ENCODE data around the gene LAGE3. TPM values are rescaled to one million over a fixed set of nuclear protein-coding genes. Genes with fewer than 3 reads are reported as not detected.

LAGE3 gene
- 10 to 100 TPM; 49.6 to 51.0 TPM for total RNA-seq

- DNase-seq (peak; percentile 95), ATAC-seq (peak; percentile 95)
- peak within 1 kb of the TSS; percentile 94 for H3K27ac Mint-ChIP-seq
- ChIA-PET POLR2A (interaction anchor here (1.0 to 1.1 kb wide), 2 partner anchors 24 to 80 kb away, joined by 3 to 4 read pairs; no protein-coding TSS in a partner anchor), CTCF (no interaction called here)
- no peaks in the 10 kb centered on the region for H3K27me3 Mint-ChIP-seq (ENCODE audit: low read depth)
- H3K36me3 Mint-ChIP-seq (ENCODE audit: low read depth) = peaks cover 12% of the 10 kb centered on the region
- H3K4me3 Mint-ChIP-seq = peak within 1 kb of the TSS; percentile 79
- H3K9me3 Mint-ChIP-seq (ENCODE audit: insufficient read depth) = no peaks in the 10 kb centered on the region
- peaks cover 35% of the 10 kb centered on the region for H3K4me1 Mint-ChIP-seq (ENCODE audit: low read depth)
These were observed at the start of gene LAGE3 for GRCh38 chrX:154478728-154479622. Gene LAGE3, minus strand, starts transcription at chrX:154479281. Its CDS starts 366 bp downstream, at chrX:154478915.

GRCh38 chrX:154526901-154527675 lies 48.0 kb upstream of the LAGE3 start:
- Mint-ChIP-seq H3K4me3 (peak overlapping the region; percentile 8), H3K9me3 (ENCODE audit: insufficient read depth) (no peaks in the 10 kb centered on the region), H3K27me3 (ENCODE audit: low read depth) (no peaks in the 10 kb centered on the region), H3K27ac (peak overlapping the region; percentile 84), H3K4me1 (ENCODE audit: low read depth) (peaks cover 23% of the 10 kb centered on the region), H3K36me3 (ENCODE audit: low read depth) (peaks cover 10% of the 10 kb centered on the region)
- POLR2A ChIA-PET = interaction anchor here (0.6 to 0.9 kb wide), 3 partner anchors 13 to 148 kb away, joined by 3 to 4 read pairs (median 3); partner anchors contain the start of gene EMD
- ATAC-seq (peak; percentile 93), DNase-seq (peak; percentile 75)
- CTCF ChIA-PET = interaction anchor here (0.7 to 1.8 kb wide), 15 partner anchors 8 to 388 kb away, joined by 3 to 14 read pairs (median 4); partner anchors contain the start of genes FAM3A, RPL10, SLC10A3 and UBL4A

- CTCF ChIA-PET = interaction anchor here (0.9 to 1.8 kb wide), 6 partner anchors 15 to 387 kb away, joined by 3 to 8 read pairs (median 5); partner anchors contain the start of genes RPL10, SLC10A3 and UBL4A
These were observed 46.8 kb upstream of the LAGE3 start for GRCh38 chrX:154525606-154526490.

GRCh38 chrX:154519389-154519788 lies 40.3 kb upstream of the LAGE3 start:
- H3K4me1 Mint-ChIP-seq (ENCODE audit: low read depth) = peaks cover 10% of the 10 kb centered on the region
- no peaks in the 10 kb centered on the region for H3K27me3 Mint-ChIP-seq (ENCODE audit: low read depth)
- H3K27ac Mint-ChIP-seq = no peak overlapping the region
- POLR2A ChIA-PET = no interaction called here
- ATAC-seq (no peak), DNase-seq (no peak)
- no peaks in the 10 kb centered on the region for H3K9me3 Mint-ChIP-seq (ENCODE audit: insufficient read depth)
- no peak overlapping the region for H3K4me3 Mint-ChIP-seq
- CTCF ChIA-PET = no interaction called here
- H3K36me3 Mint-ChIP-seq (ENCODE audit: low read depth) = peaks cover 5% of the 10 kb centered on the region

More at GRCh38 chrX:154525606-154526490, 46.8 kb upstream of the LAGE3 start:
- peaks cover 4% of the 10 kb centered on the region for H3K36me3 Mint-ChIP-seq (ENCODE audit: low read depth)
- H3K27ac Mint-ChIP-seq = peak overlapping the region; percentile 68
- H3K27me3 Mint-ChIP-seq (ENCODE audit: low read depth) = no peaks in the 10 kb centered on the region
- POLR2A ChIA-PET = interaction anchor here (1.2 kb wide), 1 partner anchor 97 kb away, joined by 3 read pairs; the partner anchor contains the start of gene ATP6AP1
- no peak overlapping the region for H3K4me3 Mint-ChIP-seq
- no peak for DNase-seq
- H3K4me1 Mint-ChIP-seq (ENCODE audit: low read depth) = peaks cover 23% of the 10 kb centered on the region
- H3K9me3 Mint-ChIP-seq (ENCODE audit: insufficient read depth) = no peaks in the 10 kb centered on the region
- no peak for ATAC-seq

- no peak for ATAC-seq
- H3K4me1 Mint-ChIP-seq (ENCODE audit: low read depth) = peaks cover 22% of the 10 kb centered on the region
- DNase-seq = no peak
- peak overlapping the region; percentile 82 for H3K4me3 Mint-ChIP-seq
- H3K27me3 Mint-ChIP-seq (ENCODE audit: low read depth) = no peaks in the 10 kb centered on the region
- ChIA-PET CTCF (interaction anchor here (3.2 kb wide), 1 partner anchor 10 kb away, joined by 14 read pairs; no protein-coding TSS in a partner anchor), POLR2A (interaction anchor here (1.0 to 1.9 kb wide), 2 partner anchors 30 to 118 kb away, joined by 3 to 8 read pairs; partner anchors contain the start of gene UBL4A)
- H3K9me3 Mint-ChIP-seq (ENCODE audit: insufficient read depth) = no peaks in the 10 kb centered on the region
- H3K27ac Mint-ChIP-seq = no peak overlapping the region
- H3K36me3 Mint-ChIP-seq (ENCODE audit: low read depth) = peaks cover 10% of the 10 kb centered on the region
These were observed 38.2 kb upstream of the LAGE3 start for GRCh38 chrX:154517101-154517781.

GRCh38 chrX:154516656-154517100 lies 37.6 kb upstream of the LAGE3 start:
- POLR2A ChIA-PET = interaction anchor here (1.0 to 1.9 kb wide), 2 partner anchors 30 to 118 kb away, joined by 3 to 8 read pairs; partner anchors contain the start of gene UBL4A
- DNase-seq = peak; percentile 27
- peaks cover 12% of the 10 kb centered on the region for H3K36me3 Mint-ChIP-seq (ENCODE audit: low read depth)
- H3K4me3 Mint-ChIP-seq = peak overlapping the region; percentile 82
- no peaks in the 10 kb centered on the region for H3K9me3 Mint-ChIP-seq (ENCODE audit: insufficient read depth)
- H3K27ac Mint-ChIP-seq = peak overlapping the region; percentile 89
- CTCF ChIA-PET = interaction anchor here (3.2 kb wide), 1 partner anchor 11 kb away, joined by 14 read pairs; no protein-coding TSS in a partner anchor
- no peaks in the 10 kb centered on the region for H3K27me3 Mint-ChIP-seq (ENCODE audit: low read depth)
- H3K4me1 Mint-ChIP-seq (ENCODE audit: low read depth) = peaks cover 27% of the 10 kb centered on the region
- peak; percentile 22 for ATAC-seq

DNA sequence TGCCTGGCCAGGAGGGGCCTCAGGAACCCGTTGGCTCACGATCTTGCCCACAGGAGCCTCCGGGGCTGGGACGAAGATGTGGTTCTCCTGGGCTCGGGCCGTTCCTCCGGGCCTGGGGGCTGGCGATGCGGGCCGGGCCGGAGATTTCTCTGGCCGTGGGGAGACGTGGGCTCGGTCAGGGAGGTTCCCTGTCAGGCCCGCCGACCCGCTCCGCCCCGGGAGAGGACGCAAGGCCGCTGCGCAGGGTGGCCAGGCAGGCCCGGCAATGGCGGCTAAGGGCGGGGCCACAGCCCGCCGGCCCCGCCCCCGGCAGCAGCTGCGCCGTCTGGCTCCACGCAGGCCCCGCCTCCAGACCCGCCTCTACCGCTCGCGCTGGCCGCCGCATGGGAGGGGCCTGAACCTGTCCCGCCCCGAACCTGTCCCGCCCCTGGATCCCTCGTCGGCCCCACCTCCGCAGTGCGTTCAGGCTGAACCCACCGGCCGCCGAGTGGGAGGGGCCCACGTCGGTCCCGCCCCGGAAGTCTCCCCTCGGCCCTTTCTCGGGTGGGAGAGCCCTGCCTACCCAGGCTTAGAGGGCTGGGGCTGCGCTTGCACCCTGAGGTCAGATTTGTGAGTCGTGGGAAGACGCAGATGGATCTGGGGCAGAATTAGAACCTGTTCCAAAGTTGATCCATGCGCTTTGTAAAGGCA lies 37.0 kb upstream of the LAGE3 start, which contains the start of gene FAM3A:
Gene FAM3A, minus strand, starts transcription at position 267 of the 690 bp plus-strand sequence. CDS start 460 bp downstream, outside the sequence.
- peak within 1 kb of the TSS; percentile 82 for H3K4me3 Mint-ChIP-seq
- ChIA-PET CTCF (interaction anchor here (3.2 kb wide), 1 partner anchor 11 kb away, joined by 14 read pairs; no protein-coding TSS in a partner anchor), POLR2A (interaction anchor here (1.0 to 1.9 kb wide), 3 partner anchors 26 to 117 kb away, joined by 3 to 8 read pairs (median 3); partner anchors contain the start of genes SLC10A3 and UBL4A)
- H3K9me3 Mint-ChIP-seq (ENCODE audit: insufficient read depth) = no peaks in the 10 kb centered on the region
- H3K36me3 Mint-ChIP-seq (ENCODE audit: low read depth) = peaks cover 13% of the 10 kb centered on the region
- H3K27ac Mint-ChIP-seq = peak within 1 kb of the TSS; percentile 89
- DNase-seq (peak; percentile 94), ATAC-seq (peak; percentile 95)
- H3K27me3 Mint-ChIP-seq (ENCODE audit: low read depth) = no peaks in the 10 kb centered on the region
- peaks cover 32% of the 10 kb centered on the region for H3K4me1 Mint-ChIP-seq (ENCODE audit: low read depth)

DNA sequence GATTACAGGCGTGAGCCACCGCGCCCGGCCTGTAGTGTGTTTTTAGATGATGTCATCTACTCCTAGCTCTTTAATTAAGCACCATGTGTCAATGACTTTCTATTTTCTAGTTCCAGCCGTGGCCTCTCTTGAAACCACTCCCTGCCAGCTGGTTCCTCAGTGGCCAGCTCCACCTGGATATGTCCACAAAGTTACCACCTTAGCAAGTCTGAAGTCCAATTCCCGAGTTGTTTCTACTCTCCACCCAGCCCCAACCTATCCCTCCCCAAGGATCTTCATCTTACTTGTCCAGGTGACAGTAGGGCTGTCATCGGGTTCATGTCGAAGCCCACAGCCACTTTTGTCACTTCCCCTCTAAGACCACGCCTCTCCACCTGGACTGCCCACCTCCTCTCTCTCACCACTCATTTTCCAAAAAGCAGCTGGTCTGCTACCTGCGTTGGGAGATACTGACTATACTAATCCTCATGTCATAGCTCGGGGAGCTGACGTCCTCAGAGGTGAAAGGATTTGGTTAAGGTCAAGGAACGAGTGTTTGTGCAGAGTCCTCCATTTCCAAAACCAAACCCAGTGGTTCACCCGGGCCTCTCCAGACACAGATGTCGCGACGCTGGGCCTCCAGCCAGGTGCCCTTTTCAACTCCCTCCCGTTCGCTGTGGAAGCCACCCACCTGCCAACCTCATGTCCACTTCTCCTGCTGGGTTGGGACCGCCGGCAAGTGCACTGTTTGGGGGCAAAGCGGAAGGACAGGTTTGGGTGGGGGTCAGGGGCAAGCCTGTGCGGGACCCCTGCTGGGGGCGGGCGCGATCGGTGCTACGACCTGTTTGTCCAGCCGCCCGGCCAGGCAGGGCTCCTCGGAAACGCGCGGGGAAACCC lies 36.2 kb upstream of the LAGE3 start:
- ChIA-PET CTCF (interaction anchor here (3.2 kb wide), 1 partner anchor 12 kb away, joined by 14 read pairs; no protein-coding TSS in a partner anchor), POLR2A (interaction anchor here (1.2 to 1.9 kb wide), 2 partner anchors 25 to 28 kb away, joined by 3 to 8 read pairs; partner anchors contain the start of genes SLC10A3 and UBL4A)
- Mint-ChIP-seq H3K4me3 (peak overlapping the region; percentile 82), H3K27me3 (ENCODE audit: low read depth) (no peaks in the 10 kb centered on the region), H3K9me3 (ENCODE audit: insufficient read depth) (no peaks in the 10 kb centered on the region), H3K27ac (peak overlapping the region; percentile 76), H3K36me3 (ENCODE audit: low read depth) (peaks cover 17% of the 10 kb centered on the region), H3K4me1 (ENCODE audit: low read depth) (peaks cover 36% of the 10 kb centered on the region)
- peak; percentile 47 for DNase-seq
- ATAC-seq = peak; percentile 2

- ChIA-PET CTCF (no interaction called here), POLR2A (no interaction called here)
- Mint-ChIP-seq H3K27me3 (ENCODE audit: low read depth) (no peaks in the 10 kb centered on the region), H3K27ac (peak overlapping the region; percentile 81), H3K9me3 (ENCODE audit: insufficient read depth) (no peaks in the 10 kb centered on the region), H3K4me1 (ENCODE audit: low read depth) (peaks cover 45% of the 10 kb centered on the region), H3K36me3 (ENCODE audit: low read depth) (peaks cover 28% of the 10 kb centered on the region), H3K4me3 (peak overlapping the region; percentile 27)
- DNase-seq (no peak), ATAC-seq (no peak)
These were observed 34.6 kb upstream of the LAGE3 start for GRCh38 chrX:154513716-154514115.

Measured in activated CD8-positive, alpha-beta T cell treated with anti-CD3 and anti-CD28 coated beads, Interleukin-2, amount 10 ng/mL, durations not matched to agents 7 days and 5 days (primary cell).